Testis (tissue), 3 donors: ENCODE results near the gene LRRC8C. TPM values are rescaled to one million over a fixed set of nuclear protein-coding genes. Genes with fewer than 3 reads are reported as not detected.

Experiments used
- DNase-seq: peaks from one replicate; pipeline ENCODE4 v3.0.0-alpha.2; 2019
- H3K27ac ChIP-seq, 2 donors: fragments of 200-600 bp; sonication (generic); one replicate each; pipeline ENCODE4 v1.5.1; 2019
- H3K27me3 ChIP-seq: fragments of 200-600 bp; sonication (generic); one replicate; pipeline ENCODE4 v1.5.1; 2019
- H3K36me3 ChIP-seq: fragments of 200-600 bp; sonication (generic); one replicate; pipeline ENCODE4 v1.5.1; 2017; ENCODE audit warnings: low read depth; ENCODE audit errors: missing control alignments
- H3K4me1 ChIP-seq: fragments of 200-600 bp; sonication (generic); one replicate; pipeline ENCODE4 v1.5.1; 2019
- H3K4me3 ChIP-seq, 2 donors: fragments of 200-600 bp; sonication (generic); one replicate each; pipeline ENCODE4 v1.5.1; 2017 to 2019
- H3K9me3 ChIP-seq: fragments of 200-600 bp; sonication (generic); one replicate; pipeline ENCODE4 v1.5.1; 2017
- CTCF ChIP-seq, 3 experiments: fragments of 450-650 bp in 2 of 3; fragments of 200-600 bp in 1 of 3; sonication (generic) in 1 of 3; IDR thresholded peaks; one replicate each; pipeline ENCODE4 v1.5.1; 2016 to 2019; ENCODE audit warnings: antibody characterized with exemption in 3 of 3, mild to moderate bottlenecking in 2 of 3, moderate library complexity in 1 of 3
- POLR2A ChIP-seq: fragments of 450-650 bp; IDR thresholded peaks from one replicate; pipeline ENCODE4 v1.6.1; 2017; ENCODE audit warnings: antibody characterized with exemption, mild to moderate bottlenecking, moderate library complexity
- WGBS, 2 donors: methylation state at CpG; one replicate each; pipeline ENCODE4 v1.1.5; 2018; 5-methylcytosine and 5-hydroxymethylcytosine counted together
- intact Hi-C: fragments of 100-400 bp; cut with DNase I; formaldehyde crosslinking; loops from one replicate; pipeline ENCODE4 v1.15.1; 2023; ENCODE audit warnings: low total_unique reads
- polyA plus RNA-seq: library from polyadenylated mRNA; stranded (reverse); fragments of 350-450 nt; fragmentation: Illumina TruSeq; extraction: RNeasy Lipid Tissue Mini Kit (QIAGEN cat#74804); gene quantifications from one replicate; pipeline ENCODE4 v1.2.3, GENCODE V29; 2014; ENCODE audit warnings: low read depth, low replicate concordance; ENCODE audit not compliant: insufficient read depth
- total RNA-seq, 2 donors: library from RNA; depleted of rRNA; stranded (reverse); fragments of >200 nt; gene quantifications; one replicate each; pipeline ENCODE4 v1.2.3, GENCODE V29; 2016

Gene LRRC8C
- total and polyA plus RNA-seq, 3 donors from 2014 or later, result 8.2 to 19.8 (median 16.2) TPM

DNA sequence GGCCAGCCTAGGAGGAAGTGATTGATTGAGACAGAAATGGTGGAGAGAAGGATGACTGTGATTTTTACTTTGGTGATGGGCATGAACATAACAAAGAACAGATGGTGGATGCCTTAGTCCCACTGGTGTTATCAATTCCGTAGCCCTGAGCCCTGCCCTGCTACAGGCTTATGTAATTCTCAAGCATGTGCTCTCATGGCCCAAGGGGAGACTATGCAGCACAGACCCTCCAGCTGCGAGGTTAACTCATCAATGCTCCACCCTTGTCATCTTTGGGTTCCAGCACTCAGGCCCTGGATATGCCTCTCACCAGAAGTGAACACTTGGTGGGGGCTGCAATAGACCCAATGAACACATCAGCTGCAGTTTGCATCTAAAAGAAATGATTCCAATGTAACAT lies 125.2 kb downstream of the LRRC8C start:
- no peaks in the 10 kb centered on the region for H3K36me3 ChIP-seq
- H3K4me3 ChIP-seq, result no peak overlapping the region
- DNase-seq, result no peak
- no peaks in the 10 kb centered on the region for H3K9me3 ChIP-seq
- H3K27ac ChIP-seq, result no peak overlapping the region
- intact Hi-C loops, result no loop called here
- H3K27me3 ChIP-seq, result no peaks in the 10 kb centered on the region
- WGBS, 2 donors, result 76 to 95% methylated on average over 2 of the region's 2 CpGs
- H3K4me1 ChIP-seq, result peaks cover 6% of the 10 kb centered on the region
- TF ChIP-seq CTCF (IDR thresholded peaks at IDR 0.05) (no peak), POLR2A (no peak)

DNA sequence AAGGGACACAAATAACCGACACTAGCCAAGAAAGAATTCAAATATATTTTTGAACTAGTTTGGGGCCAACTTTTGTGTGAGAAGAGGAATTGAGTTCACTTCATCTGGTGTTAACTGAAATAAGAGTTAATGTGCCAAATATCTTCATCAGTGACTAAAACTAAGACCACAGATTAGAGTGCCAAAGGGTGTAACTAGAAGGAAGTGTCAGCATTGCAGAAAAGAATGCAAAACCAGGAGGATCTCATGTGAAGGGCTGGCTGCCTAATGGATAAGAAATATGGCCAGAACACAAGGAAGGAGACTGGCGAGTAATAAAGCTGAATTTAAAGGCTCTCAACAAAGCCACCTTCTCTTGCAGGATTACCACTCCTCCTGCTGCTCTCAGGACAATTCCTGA lies 126.1 kb downstream of the LRRC8C start:
- no peaks in the 10 kb centered on the region for H3K9me3 ChIP-seq
- no peak overlapping the region for H3K27ac ChIP-seq
- no peaks in the 10 kb centered on the region for H3K36me3 ChIP-seq
- TF ChIP-seq CTCF (IDR thresholded peaks at IDR 0.05) (no peak), POLR2A (no peak)
- WGBS, 2 donors, result 81 to 86% methylated on average over 2 of the region's 2 CpGs
- peaks cover 6% of the 10 kb centered on the region for H3K4me1 ChIP-seq
- no peak for DNase-seq
- H3K4me3 ChIP-seq, result no peak overlapping the region
- H3K27me3 ChIP-seq, result no peaks in the 10 kb centered on the region
- intact Hi-C loops, result no loop called here

- no peaks in the 10 kb centered on the region for H3K36me3 ChIP-seq
- no peak overlapping the region for H3K4me3 ChIP-seq
- no peaks in the 10 kb centered on the region for H3K27me3 ChIP-seq
- H3K9me3 ChIP-seq, result no peaks in the 10 kb centered on the region
- no peak overlapping the region for H3K27ac ChIP-seq
- WGBS, 2 donors, result 92 to 95% methylated on average over 3 of the region's 3 CpGs
- no peak for TF ChIP-seq POLR2A
- no peak for TF ChIP-seq CTCF (IDR thresholded peaks at IDR 0.05)
- DNase-seq, result no peak
- intact Hi-C loops, result loop anchor here (5.0 kb wide), 1 partner anchor 278 kb away; no protein-coding TSS in a partner anchor
- H3K4me1 ChIP-seq, result peaks cover 6% of the 10 kb centered on the region
Observed at GRCh38 chr1:89760496-89760895, 127.6 kb downstream of the LRRC8C start.

DNA sequence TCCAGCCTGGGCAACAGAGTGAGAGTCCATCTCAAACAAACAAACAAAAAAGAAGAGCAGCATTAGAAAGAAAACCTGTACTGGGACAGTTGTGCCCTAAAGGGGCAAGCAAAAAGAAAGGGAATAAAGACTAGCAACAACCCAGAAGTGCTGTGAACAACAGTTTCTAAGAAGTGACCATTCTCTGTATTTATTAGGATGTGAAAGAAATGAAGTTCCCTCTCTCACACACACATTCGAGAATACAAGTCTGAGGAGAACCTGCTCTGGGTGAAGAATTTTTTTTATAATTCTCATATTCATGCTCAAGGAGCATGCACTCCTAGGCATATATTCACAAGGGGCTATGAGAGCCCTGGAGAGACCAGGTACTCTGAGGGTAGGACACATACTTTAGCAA lies 128.4 kb downstream of the LRRC8C start:
- Histone ChIP-seq H3K4me3 (no peak overlapping the region), H3K27ac (no peak overlapping the region), H3K36me3 (no peaks in the 10 kb centered on the region), H3K4me1 (peaks cover 6% of the 10 kb centered on the region), H3K9me3 (no peaks in the 10 kb centered on the region), H3K27me3 (no peaks in the 10 kb centered on the region)
- whole genome bisulfite sequencing, 2 donors, result 57 to 68% methylated on average over 1 of the region's 1 CpG
- intact Hi-C loops, result loop anchor here (5.0 kb wide), 1 partner anchor 279 kb away; no protein-coding TSS in a partner anchor
- DNase-seq, result no peak
- TF ChIP-seq POLR2A (no peak), CTCF (IDR thresholded peaks at IDR 0.05) (no peak)

DNA sequence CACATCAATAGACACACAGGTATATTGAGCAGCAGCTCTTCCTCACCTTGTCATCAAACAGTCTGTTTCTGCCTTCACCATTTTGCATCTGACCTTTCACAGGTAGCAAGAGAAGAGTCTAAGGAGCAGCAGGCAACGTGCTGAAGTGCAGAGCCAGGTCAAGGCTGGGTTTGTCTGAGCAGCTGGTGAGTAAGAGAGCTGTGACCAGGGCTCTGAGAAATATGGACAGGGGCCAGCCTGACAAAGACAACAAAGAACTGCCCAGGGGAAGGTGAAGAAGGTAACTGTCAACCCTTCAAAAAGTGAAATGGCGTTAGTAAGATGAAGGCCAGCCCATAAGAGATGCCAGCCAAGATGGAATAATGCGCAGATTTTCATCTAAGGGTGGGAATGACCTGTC lies 129.0 kb downstream of the LRRC8C start:
- no peaks in the 10 kb centered on the region for H3K27me3 ChIP-seq
- DNase-seq, result no peak
- no peak for TF ChIP-seq CTCF (IDR thresholded peaks at IDR 0.05)
- no peak for TF ChIP-seq POLR2A
- no peaks in the 10 kb centered on the region for H3K9me3 ChIP-seq
- intact Hi-C loops, result loop anchor here (5.0 kb wide), 1 partner anchor 280 kb away; no protein-coding TSS in a partner anchor
- WGBS, 2 donors, result 54 to 65% methylated on average over 3 of the region's 3 CpGs
- no peaks in the 10 kb centered on the region for H3K36me3 ChIP-seq
- peaks cover 6% of the 10 kb centered on the region for H3K4me1 ChIP-seq
- H3K27ac ChIP-seq, result no peak overlapping the region
- H3K4me3 ChIP-seq, result peak overlapping the region in 1 of 2 donors; percentile 24
